Urinary bladder (tissue), 4 donors: Measurements from ENCODE around the gene MMP24. TPM values are rescaled to one million over a fixed set of nuclear protein-coding genes. Genes with fewer than 3 reads are reported as not detected.
A peak's percentile ranks its signal among the peaks of the same experiment; 100 is the strongest.

Experiments
- DNase-seq: peaks from one replicate; pipeline ENCODE4 v3.0.0-alpha.2; 2015; ENCODE audit errors: extremely low spot score
- H3K27ac ChIP-seq: one replicate; pipeline ENCODE4 v1.5.1; 2013; ENCODE audit warnings: low read depth, mild to moderate bottlenecking, moderate library complexity
- H3K36me3 ChIP-seq: one replicate; pipeline ENCODE4 v1.6.1; 2013; ENCODE audit warnings: mild to moderate bottlenecking, moderate library complexity; ENCODE audit not compliant: insufficient read depth
- H3K4me1 ChIP-seq: one replicate; pipeline ENCODE4 v1.6.1; 2013; ENCODE audit warnings: mild to moderate bottlenecking, moderate library complexity; ENCODE audit not compliant: insufficient read depth
- H3K4me3 ChIP-seq: one replicate; pipeline ENCODE4 v1.5.1; 2013; ENCODE audit warnings: low read depth, low read length
- WGBS: extraction: QIAGEN DNeasy Blood & Tissue Kit; methylation state at CpG from one replicate; pipeline ENCODE4 v1.1.7; 2013; 5-methylcytosine and 5-hydroxymethylcytosine counted together
- polyA plus RNA-seq: library from polyadenylated mRNA; stranded (reverse); fragments of 200-250 nt; gene quantifications from one replicate; pipeline ENCODE4 v1.2.3, GENCODE V29; 2013
- total RNA-seq: library from RNA; depleted of rRNA; stranded (reverse); fragments of >200 nt; gene quantifications from one replicate; pipeline ENCODE4 v1.2.3, GENCODE V29; 2014
- donor health status: healthy with polysubstance abuse.
- donor health status: healthy.

MMP24 gene
- total and polyA plus RNA-seq, 2 donors, result 0.67 to 1.5 TPM

DNA sequence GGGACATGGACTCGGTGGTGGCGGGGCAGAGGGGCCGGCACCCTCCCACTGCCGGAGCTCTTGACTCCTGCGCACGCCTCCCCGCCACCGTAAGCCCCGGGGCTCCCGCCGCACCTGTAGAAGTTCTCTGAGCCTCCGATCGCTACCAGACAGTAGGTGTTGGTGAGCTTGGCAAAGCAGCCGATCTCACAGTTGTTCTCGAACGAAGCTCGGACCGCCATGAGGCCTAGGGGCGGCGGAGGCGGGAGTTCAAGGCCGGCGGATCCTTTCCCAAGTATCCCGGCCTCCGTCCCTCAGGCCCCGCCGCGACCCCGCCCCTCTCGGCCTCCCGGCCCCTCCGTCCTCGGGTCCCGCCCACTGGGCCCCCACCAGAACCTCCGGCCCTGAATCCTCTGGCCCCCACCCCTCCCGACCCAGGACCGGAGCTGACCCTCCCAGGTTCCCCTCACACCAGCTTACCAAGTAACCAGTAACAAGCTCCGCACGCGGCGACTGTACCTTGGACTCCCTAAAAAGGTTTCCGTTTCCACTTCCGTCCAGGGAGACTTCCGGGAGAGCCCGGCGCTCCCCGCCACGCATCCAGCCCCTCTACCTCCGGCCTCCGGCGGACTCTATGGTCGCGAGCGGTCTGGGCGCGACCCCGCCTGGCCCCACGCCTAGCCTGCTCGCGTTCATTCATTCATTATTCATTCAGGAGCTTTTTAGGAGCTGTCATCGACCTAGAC, 57.9 kb downstream of the MMP24 start, which contains the start of gene EIF6:
Gene EIF6 (minus strand): TSS at position 506 of the 725 bp plus-strand sequence. CDS start 285 bp downstream, at position 221.
- Histone ChIP-seq H3K36me3 (no peaks in the 10 kb centered on the region), H3K4me1 (no peaks in the 10 kb centered on the region), H3K27ac (peak within 1 kb of the TSS; percentile 73), H3K4me3 (peak within 1 kb of the TSS; percentile 79)
- whole genome bisulfite sequencing, result under 1% methylated on average over 61 of the region's 61 CpGs
- DNase-seq, result no peak

DNA sequence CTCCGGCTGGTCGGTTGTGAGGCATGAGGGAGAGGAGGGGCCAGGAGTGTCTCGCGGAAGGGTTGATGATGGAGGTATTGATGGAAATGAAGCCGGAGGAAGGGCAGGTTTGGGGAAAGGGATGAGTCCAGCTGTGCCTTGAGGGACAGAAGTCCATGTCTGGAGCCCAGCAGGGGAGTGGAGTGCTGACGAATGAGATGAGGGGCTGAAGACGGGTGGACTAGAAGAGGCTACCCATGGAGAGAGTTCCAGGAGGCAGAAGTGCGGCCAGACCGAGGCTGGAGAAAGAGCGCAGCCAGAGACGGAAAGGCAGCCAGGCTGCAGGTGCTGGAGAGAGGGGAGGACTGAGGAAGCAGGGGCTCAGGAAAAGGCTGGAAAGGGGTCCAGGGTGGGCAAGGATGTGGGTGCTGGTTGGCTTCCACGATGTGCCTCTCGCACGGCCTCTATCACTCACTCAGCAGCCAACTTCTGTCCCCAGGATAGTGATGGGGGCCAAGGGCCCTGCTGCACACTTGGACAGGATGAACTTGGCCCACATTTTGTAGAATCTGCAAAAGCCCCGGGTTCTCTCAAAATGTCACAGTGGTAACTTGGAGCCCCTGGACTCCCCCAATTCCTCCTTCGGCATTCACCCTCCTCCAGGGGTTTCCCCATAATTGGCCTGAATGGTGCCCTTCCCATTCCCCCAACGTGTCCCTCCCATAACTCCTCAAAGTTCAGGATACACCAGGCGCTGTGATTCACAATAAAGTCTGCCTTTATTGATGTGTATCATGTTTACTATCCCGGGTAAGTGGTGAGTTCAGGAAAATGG, 58.7 kb downstream of the MMP24 start:
- Histone ChIP-seq H3K36me3 (no peaks in the 10 kb centered on the region), H3K4me1 (no peaks in the 10 kb centered on the region), H3K4me3 (peak overlapping the region; percentile 79), H3K27ac (peak overlapping the region; percentile 73)
- no peak for DNase-seq
- 45% methylated on average over 19 of the region's 19 CpGs for WGBS

DNA sequence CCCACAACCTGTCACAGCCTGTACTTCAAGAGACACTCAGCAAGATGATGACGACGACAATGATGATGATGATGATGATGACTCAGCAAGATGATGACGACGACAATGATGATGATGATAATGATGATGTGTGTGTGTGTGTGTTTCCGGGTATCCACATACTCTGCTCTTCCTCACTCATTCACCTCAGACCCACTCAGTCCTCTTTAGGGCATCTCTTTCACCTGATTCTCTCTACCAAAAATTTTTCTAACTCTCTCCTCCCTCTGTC, 59.3 kb downstream of the MMP24 start:
- no peak overlapping the region for H3K4me3 ChIP-seq
- H3K36me3 ChIP-seq, result no peaks in the 10 kb centered on the region
- no peak overlapping the region for H3K27ac ChIP-seq
- no peak for DNase-seq
- WGBS, result 70% methylated on average over 5 of the region's 5 CpGs
- H3K4me1 ChIP-seq, result no peaks in the 10 kb centered on the region

DNA sequence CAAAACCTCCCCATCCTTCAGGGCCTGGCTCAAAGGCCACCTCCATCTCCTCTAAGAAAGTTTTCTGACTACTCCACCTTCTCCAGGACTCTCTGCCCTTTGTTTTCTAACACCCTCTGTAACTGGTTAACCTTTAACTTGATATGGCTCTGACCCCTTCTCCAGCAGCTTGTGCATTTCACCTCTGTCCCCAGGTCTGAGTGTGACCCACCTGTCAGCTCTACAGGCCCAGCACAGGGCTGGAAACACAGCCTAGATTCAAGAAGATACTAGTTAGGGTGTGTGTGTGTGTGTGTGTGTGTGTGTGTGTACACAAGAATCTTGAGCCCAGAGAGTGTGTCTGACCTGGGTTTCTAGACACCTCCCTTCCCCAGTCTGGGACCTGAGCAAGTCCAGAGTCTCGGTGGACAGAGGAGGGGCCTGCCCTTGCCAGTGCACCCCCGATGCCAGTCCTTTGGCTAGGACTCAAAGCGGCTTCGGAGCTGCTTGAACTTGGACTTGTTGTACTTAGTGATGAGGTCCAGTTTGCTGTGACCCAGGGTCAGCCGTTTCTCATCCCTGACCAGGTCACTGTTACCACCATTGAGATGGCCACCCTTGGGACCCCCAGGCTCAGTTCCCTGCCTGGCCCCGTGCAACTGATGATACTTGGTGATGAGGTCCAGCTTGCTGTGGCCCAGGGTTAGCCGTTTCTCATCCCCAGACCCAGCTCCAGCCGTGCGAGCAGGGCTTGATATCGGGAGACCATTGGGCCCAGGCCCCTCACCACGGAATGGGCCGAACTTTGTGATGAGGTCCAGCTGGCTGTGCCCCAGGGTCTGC, 59.8 kb downstream of the MMP24 start:
- H3K27ac ChIP-seq, result no peak overlapping the region
- no peak overlapping the region for H3K4me3 ChIP-seq
- no peak for DNase-seq
- no peaks in the 10 kb centered on the region for H3K4me1 ChIP-seq
- 90% methylated on average over 12 of the region's 12 CpGs for WGBS
- H3K36me3 ChIP-seq, result no peaks in the 10 kb centered on the region

DNA sequence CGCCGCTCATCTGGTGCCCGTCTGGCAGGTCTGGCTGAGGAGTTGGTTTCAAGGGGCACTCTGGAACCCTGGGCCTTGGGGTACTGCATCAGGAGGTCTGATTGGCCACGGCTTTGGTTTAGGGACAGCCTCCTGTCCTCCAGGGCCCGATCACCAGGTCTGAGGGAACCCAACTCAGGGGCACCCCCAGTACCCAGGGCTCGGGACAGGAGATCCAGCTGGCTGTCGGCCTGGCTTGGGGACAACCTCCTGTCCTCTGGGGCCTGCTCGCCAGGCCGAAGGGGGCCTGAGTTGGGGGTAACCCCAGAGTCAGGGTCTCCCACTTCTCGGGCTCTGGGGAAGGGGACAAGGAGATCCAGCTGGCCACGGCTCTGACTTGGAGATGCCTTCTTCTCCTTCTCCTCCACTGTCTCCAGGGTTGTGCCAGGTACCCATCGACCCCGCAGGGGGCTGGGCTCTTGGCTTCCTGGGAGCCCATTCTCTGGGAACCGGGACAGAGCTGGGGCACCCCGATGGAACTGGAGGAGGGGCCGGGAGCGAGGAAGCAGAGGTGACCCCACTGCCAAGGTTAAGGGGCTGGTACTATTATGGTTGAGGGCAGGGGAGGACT, 60.5 kb downstream of the MMP24 start:
- Histone ChIP-seq H3K36me3 (no peaks in the 10 kb centered on the region), H3K4me1 (no peaks in the 10 kb centered on the region), H3K4me3 (no peak overlapping the region), H3K27ac (no peak overlapping the region)
- DNase-seq, result no peak
- WGBS, result 82% methylated on average over 17 of the region's 17 CpGs

DNA sequence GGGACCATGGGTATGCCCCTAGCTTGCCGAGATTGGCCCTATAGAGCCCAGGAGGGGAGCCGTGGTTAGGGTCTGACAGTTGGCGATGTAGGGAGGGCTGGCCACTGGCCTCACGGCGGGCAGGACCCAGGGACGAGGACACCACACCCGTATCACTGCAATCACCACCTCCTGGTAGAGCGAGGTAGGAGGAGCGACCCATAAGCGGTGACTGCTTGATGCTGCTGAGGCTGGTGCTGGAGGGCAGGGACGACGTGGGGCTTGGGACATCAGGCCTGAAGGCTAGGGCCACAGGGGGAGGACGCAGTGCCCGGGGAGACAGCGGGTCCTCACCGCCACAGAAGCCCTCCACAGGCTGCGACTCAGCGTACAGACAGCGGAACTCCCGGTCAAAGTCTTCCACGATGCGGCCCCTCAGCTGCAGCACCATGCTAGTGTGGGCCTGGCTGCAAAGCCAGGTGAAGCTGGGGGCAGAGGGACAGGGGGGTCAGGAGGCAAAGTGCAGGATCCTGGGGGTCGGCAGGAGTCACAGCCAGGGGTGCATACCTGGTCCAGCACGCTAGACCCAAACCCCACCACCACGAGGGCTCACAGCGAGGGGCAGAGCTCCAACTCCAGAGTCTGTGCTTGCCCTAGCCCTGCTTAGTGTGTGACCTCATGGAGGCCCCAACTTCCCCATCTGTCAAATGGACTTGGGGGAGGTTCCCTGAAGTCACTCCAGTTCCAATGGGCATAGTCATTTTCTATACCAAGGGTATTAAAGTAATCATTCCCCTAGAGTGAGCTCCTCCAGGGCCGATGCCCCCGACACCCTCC, 61.2 kb downstream of the MMP24 start:
- H3K4me1 ChIP-seq, result no peaks in the 10 kb centered on the region
- H3K4me3 ChIP-seq, result no peak overlapping the region
- 82% methylated on average over 28 of the region's 28 CpGs for WGBS
- DNase-seq, result no peak
- H3K36me3 ChIP-seq, result no peaks in the 10 kb centered on the region
- H3K27ac ChIP-seq, result no peak overlapping the region

DNA sequence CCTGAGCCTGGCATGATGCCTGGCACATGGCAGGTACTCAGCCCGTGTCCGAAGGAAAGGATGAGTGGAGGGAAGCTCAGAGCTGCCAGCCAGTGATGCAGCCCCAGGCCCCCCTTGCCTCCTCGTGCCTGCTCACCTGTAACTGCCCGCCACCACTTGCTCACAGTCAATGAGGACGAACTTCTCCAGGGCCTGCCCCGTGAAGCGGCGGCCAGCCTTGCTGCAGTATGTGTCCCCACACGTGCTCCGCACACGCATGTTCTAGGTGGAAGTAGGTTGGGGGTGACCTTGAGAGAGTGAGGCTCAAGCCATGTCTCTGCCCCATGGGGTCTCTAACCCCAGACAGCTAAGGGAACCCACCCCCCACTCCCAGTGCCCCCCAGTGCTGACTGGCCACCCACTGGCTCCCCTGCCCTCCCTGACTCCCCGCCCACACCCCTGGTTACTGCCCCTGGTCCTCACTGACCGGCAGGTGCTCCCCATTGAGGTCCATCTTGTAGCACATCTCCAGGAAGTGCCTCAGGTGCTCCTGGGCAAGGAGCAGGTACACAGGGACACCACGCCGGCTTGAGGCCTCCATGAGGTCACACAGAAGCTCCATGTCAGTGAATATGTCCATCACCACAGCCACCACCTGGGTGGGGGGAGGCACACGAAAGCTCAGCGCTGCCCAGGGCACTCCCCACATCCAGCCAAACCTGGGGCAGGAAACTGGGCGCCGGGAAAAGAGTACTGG, 62.0 kb downstream of the MMP24 start:
- DNase-seq, result no peak
- no peaks in the 10 kb centered on the region for H3K4me1 ChIP-seq
- 84% methylated on average over 19 of the region's 19 CpGs for WGBS

DNA sequence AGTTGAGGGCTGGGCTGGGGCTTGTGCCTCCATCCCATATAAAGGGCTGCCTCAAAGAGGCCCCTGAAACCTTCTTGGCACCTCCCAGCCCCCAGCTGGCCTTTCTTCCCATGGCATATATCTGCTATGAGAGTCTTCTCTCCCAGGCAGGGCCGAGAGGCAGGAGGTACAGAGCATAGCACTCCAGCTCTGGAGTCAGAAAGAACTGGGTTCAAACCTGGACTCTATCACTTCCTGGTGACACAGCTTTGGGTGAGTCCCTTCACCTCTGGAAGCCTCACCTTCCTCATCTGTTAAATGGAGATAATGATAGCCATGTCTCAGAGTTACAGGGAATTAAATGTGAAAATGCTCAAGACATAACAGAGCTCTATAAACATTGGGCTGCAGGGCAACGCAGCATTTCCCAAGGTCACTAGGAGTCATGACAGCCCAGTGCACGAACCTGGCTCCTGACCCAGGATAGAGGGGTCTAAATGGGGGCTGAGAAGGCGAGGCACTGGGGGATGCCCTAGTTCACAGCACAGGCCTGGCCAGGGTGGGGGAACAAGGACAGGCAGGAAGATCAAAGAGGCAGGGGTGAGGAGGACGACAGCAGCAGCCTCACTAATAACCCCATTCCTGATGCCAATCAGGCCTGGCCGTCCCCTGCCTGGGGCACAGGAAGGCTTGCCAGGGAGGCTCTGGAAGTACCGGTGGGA, 63.8 kb downstream of the MMP24 start:
- H3K4me1 ChIP-seq, result no peaks in the 10 kb centered on the region
- no peak for DNase-seq
- H3K27ac ChIP-seq, result no peak overlapping the region
- 62% methylated on average over 7 of the region's 7 CpGs for WGBS
- H3K36me3 ChIP-seq, result no peaks in the 10 kb centered on the region
- H3K4me3 ChIP-seq, result no peak overlapping the region

More for the DNA sequence above, 62.0 kb downstream of the MMP24 start:
- no peaks in the 10 kb centered on the region for H3K36me3 ChIP-seq
- no peak overlapping the region for H3K27ac ChIP-seq
- no peak overlapping the region for H3K4me3 ChIP-seq

DNA sequence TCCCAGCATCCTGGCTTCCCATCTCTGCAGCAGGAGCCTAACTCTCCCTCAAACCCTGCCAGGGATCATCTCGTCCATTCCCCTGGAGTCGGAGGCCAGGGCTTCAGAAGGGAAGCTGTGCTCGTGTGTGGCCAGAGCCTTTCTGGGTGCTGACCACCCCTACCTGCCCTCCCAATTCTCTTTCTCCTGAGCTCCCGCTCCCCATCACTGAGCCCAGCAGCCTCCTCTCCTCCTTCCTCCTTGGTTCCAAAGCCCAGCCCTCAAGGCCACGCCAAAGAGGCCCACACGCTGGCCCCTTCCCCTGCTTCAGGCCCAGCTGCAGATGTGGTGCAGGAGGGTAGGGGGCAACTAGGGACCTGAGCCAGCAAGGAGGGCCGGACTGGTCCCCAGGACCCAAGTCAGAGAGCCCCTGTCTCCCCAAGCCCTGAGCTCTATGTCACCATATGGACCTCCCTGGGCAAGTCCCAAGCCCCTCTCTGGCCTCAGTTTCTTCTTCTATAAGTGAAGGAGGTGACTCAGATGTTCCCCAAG, 64.5 kb downstream of the MMP24 start:
- Histone ChIP-seq H3K27ac (no peak overlapping the region), H3K4me1 (no peaks in the 10 kb centered on the region), H3K36me3 (no peaks in the 10 kb centered on the region), H3K4me3 (no peak overlapping the region)
- 74% methylated on average over 7 of the region's 7 CpGs for WGBS
- DNase-seq, result no peak

DNA sequence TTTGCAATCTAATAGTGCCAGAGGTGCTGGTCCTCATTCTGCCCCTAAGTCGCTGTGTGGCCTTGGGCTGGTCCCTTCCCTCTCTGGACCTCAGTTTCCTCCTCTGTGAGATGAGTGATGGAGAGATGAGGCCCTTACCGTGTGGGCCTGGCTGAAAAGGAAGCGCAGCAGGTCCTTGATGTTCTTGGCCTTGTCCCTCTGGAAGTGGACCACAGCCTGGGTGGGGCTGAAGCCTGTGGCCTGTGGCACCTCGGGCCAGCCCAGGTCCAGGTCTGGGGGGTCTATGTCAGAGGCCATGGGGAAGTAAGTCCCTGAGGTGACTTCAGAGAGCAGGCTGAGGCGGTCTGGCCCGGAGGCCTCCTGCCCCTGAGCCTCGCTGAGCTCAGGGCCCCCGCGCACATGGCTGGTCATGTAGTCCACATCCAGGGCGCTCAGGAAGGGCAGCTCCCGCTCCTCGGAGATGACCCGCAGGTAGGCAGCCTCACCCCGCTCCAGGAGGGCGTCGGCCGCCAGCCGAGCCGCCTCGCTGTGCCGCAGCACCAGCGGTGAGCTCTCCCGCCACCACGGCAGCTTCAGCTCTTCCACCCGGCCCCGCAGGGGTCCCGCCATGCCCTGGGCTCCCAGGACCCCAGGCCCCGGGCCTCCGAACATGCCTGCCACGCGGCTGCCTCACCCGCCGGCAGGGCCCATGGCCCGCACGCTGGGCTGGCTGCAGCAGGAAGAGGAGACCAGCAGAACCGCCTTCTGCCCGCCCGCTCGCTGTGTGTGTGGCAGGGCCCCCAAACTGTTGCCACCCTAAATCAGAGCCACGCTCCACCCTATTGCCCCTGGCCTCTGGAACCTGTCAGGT, 65.4 kb downstream of the MMP24 start, which contains the start of gene FAM83C:
Gene FAM83C (minus strand): TSS at position 772 of the 850 bp plus-strand sequence. CDS start 121 bp downstream, at position 651.
- H3K27ac ChIP-seq, result no peak within 1 kb of the TSS
- H3K4me1 ChIP-seq, result no peaks in the 10 kb centered on the region
- DNase-seq, result no peak
- 81% methylated on average over 40 of the region's 40 CpGs for WGBS
- no peak within 1 kb of the TSS for H3K4me3 ChIP-seq
- H3K36me3 ChIP-seq, result no peaks in the 10 kb centered on the region
